Measurements from ENCODE around the gene XK.

- TF ChIP-seq POLR2A (IDR thresholded peaks at IDR 0.05) (no peak), CTCF (IDR thresholded peaks at IDR 0.05) (no peak), POLR2AphosphoS5 (IDR thresholded peaks at IDR 0.05) (no peak)
These were observed 67.3 kb downstream of the XK start for GRCh38 chrX:37752936-37753335.
